Right forelimb (tissue), 1 donor: ENCODE data around the gene MGAT5.

ENCODE experiments used
- DNase-seq: peaks from one replicate; pipeline ENCODE4 v3.0.0-alpha.2; 2018

The MGAT5 gene

GRCh38 chr2:134308474-134309385 is 54.9 kb downstream of the MGAT5 start:
- no peak for DNase-seq

DNA sequence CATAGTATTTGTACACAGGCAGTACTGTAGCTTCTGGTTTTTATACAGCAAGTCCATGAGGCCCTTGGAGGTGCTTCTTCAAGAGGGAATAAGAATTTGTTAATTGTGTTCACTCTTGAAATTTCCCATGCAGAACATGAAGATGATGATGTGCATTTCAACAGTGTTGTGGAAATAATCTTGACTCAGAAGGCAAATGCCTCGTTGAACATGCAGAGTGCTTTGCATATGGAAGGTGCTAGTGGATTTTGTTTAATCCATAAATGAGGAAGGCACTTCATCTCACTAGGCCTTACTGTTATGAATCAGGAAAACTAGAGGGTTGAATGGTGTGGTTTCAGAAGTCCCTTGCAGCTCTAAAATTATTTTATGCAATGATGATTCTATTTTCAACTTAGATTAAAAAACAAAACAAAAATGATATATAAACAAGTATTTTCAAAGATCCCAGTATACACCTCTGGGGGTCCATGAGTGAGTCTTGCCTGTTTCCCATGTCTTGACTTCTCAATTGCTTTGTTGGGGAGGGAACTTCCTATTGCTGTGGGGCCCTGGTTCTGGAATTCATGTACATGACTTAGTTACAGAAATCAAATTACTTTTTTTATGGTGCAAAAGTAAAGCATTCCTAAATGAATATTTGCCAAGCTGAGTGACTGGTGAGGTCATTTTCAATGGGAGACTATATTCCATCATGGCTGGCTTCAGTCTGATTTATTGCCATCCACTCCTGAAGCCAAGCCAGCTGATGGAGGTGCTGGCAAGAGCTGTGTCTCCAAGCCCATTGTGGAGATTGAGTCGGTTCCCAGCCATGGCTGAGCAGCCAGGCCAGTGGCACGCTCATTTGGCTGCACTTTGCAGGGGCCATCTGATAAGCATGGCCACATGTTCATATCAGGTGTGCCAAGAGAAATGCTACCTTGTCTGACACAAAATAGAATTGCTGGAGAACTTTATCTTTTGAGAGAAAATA is 56.5 kb downstream of the MGAT5 start:
- no peak for DNase-seq

- no peak for DNase-seq
Measured at GRCh38 chr2:134312482-134312881, 58.6 kb downstream of the MGAT5 start.

GRCh38 chr2:134314202-134314601 is 60.3 kb downstream of the MGAT5 start:
- no peak for DNase-seq

GRCh38 chr2:134314681-134315368 is 61.0 kb downstream of the MGAT5 start:
- no peak for DNase-seq

- no peak for DNase-seq
Measured at GRCh38 chr2:134315471-134315870, 61.6 kb downstream of the MGAT5 start.

- no peak for DNase-seq
Measured at GRCh38 chr2:134319596-134320254, 65.9 kb downstream of the MGAT5 start.

DNA sequence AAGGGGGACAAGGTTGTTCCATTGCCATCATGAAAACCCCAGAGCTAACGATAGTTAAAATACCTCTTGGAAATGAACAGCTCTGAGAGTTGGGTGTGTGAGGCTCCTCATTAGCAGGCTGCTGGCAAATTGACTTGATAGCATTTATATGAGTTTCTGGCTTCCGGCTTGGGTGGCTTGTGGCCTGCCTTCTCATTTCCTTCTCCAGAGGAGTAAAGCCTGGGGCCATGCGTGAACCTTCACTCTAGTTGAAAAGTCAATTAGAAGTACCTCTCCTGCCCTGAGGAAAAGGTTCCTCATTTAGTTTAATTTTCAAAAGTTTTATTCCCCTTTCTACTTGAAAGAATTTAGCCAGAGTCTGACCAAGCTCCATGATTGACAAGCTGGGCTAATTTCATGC is 67.1 kb downstream of the MGAT5 start:
- DNase-seq: no peak

- DNase-seq: no peak
Measured at GRCh38 chr2:134323777-134324176, 69.9 kb downstream of the MGAT5 start.

GRCh38 chr2:134324430-134324829 is 70.6 kb downstream of the MGAT5 start:
- DNase-seq: no peak

DNA sequence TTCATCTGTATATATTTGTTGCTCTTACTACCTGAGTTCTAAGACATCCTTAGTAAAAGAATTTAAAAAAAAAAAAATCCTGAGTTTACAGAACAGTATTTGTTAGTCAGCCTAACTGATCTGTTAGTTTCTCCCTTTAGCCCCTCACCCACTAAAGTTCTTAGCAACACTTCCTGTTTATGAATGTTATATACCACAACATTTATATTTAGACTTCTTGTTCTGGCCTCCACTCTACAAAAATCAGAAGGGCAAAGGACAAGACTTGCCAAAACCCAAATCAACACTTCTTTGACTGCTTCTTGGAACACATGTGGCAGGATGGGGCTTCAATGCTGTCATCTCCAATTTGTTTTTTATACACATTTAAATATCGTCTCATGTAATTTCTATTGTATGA is 71.1 kb downstream of the MGAT5 start:
- no peak for DNase-seq

DNA sequence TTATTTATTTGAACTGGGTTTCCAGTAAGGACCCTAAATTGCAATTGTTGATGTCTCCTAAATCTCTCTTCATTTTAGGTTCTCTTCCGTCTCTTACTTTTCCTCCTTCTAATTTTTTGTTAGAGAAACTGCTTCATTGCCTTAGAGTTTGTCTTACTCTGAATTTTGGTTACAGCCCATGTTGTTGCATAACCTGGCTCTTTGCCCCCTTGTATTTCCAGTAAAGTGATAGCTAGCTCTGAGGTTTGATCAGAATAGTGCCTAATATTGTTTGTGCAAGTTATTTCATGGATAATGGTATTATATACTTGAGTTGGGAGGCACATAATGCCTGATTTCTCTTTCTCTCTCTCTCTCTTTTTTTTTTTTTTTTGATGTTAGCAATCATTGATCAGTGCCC is 71.8 kb downstream of the MGAT5 start:
- DNase-seq: no peak

DNA sequence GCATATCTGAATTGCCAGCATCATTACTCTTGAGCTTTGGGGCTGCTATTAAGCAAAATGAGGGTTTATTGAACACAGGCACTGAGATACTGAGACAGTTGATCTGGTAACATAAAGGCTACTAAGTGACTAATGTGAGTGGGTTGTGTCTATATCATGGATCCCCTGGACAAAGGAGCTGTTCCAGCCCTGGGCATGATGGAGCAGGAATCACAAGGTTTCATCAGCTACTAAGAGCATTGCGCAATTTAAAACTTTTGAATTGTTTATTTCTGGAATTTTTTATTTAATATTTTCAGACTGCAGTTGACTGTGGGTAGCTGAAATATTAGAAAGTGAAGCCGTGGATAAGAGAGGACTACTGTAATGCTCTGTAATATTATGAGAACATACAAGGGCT is 73.5 kb downstream of the MGAT5 start:
- DNase-seq: no peak

GRCh38 chr2:134331081-134331480 is 77.2 kb downstream of the MGAT5 start:
- no peak for DNase-seq

DNA sequence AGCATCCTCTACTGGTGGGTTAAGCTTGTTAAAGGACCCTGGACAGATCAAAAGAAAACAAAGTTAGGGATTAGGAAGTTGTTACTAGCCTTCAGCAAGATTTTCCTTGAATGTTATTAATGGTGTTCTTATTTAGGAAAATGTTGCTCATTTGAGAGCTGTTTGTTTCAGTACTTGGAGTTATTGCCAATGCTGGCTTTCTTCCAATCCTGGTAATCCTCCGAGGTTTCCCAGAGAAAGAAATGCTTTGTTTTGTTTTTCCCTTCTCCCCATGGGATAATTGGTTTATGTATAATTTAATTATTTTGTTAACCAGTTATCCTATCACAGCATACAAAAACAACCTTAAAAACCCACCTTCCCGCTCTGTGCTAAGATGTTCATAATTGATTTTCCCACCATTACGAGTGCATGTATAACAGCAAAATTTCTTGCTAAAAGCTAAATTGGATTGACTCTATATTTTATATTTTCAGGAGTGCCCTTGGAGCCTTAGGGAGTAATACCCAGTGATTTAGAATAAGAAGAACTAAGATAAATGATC is 79.8 kb downstream of the MGAT5 start:
- no peak for DNase-seq

DNA sequence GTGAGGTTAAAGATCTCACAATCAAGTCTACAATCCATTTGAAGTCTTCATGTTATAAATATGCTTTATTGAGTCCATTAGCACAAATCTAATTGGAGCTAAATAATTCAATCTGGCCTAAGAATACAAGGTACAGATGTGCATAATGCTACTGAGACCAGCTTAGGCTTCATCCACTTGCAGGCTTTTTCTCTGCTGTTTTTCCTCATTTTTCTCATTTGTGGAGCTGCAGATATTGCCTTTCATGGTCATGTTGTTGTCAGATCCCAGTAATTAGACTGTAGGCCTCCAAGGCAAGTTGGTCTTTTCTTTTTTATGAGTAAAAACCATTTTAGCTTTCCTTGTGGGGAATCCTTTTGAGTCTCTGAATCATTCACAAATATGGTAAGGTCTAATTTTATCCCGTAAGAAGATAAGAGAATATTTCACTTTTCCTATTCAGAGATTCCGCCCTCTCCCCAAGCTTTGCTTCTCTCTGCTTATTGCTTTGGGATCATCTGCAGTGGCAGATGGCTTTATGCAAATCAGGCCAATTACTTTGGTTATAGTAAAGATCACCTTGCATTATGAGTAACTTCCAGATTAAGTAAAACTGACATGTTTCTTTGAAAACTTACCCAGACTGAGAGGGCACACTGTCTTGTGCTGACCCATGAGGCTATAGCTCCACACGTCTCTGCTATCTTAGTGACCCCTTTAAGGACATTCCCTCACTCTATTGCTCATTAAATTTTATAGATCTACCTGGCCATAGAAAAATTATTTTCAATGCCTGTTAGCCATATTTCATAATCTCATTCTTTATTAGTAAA is 80.9 kb downstream of the MGAT5 start:
- DNase-seq: no peak

DNA sequence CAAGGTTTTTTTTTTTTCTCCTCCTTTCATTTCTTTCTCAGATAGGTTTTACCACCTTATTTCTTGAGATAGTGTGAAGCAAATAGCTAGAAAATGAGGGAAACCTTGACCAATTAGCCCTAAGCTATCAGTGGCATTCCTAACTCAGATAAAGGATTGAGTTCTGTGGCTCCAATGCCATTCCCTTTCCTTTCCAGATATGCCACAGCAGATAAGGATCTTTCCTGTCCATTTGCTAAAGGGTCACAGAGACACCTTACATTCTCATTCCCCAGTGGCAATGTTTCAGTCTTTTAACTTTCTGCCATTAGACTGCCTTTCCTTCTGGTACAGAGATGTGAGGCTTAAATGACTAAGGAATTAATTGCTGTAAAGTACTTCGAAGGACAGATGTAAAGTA is 81.7 kb downstream of the MGAT5 start:
- no peak for DNase-seq

GRCh38 chr2:134336352-134336751 is 82.5 kb downstream of the MGAT5 start:
- no peak for DNase-seq

GRCh38 chr2:134336921-134337320 is 83.0 kb downstream of the MGAT5 start:
- DNase-seq: no peak

GRCh38 chr2:134337631-134338030 is 83.8 kb downstream of the MGAT5 start:
- DNase-seq: no peak

GRCh38 chr2:134338208-134338607 is 84.3 kb downstream of the MGAT5 start:
- DNase-seq: no peak
